H1 (cell line): ENCODE data around the gene SYTL2. TPM values are rescaled to one million over a fixed set of nuclear protein-coding genes. Genes with fewer than 3 reads are reported as not detected.
"Not testable (repeated sequence)": the region's sequence is repeated elsewhere in the genome, so short reads cannot be mapped to it uniquely, and the experiment has no call there.

ENCODE experiments used
- CTCF ChIA-PET: fragments of 300-600 bp; sonication (Branson Sonifier 250); formaldehyde crosslinking; loops from one replicate; lab custom pipeline; 2021; ENCODE audit not compliant: partially characterized antibody; lab: Charles Lee
- POLR2A ChIA-PET: fragments of 300-600 bp; sonication (Branson Sonifier 250); formaldehyde crosslinking; loops from one replicate; lab custom pipeline; 2021; ENCODE audit warnings: inconsistent platforms; ENCODE audit not compliant: partially characterized antibody; lab: Charles Lee
- DNase-seq, 2 experiments: peaks; one replicate each; pipeline versions ENCODE4 v3.0.0 to v3.0.0-alpha.2; 2010 to 2022; ENCODE audit warnings: low spot score in 2 of 2, low read depth in 1 of 2, mixed read lengths in 1 of 2
- FAIRE-seq: peaks from 2 replicates; lab custom pipeline; 2011; peaks lifted over from hg19 to GRCh38; lab: Jason Lieb, UNC
- H2AFZ ChIP-seq: 2 replicates; pipeline ENCODE4 v1.8.1; 2012; ENCODE audit warnings: low read length, inconsistent platforms
- H2AK5ac ChIP-seq: 2 replicates; pipeline ENCODE4 v1.6.1; 2013; ENCODE audit warnings: low read depth, low read length
- H2BK120ac ChIP-seq: replicated peaks from 2 replicates; pipeline ENCODE3; 2013; ENCODE audit warnings: low read depth, low read length, inconsistent platforms
- H2BK12ac ChIP-seq: 2 replicates; pipeline ENCODE4 v1.6.1; 2013; ENCODE audit warnings: low read depth, low read length
- H2BK15ac ChIP-seq: 2 replicates; pipeline ENCODE4 v1.6.1; 2013; ENCODE audit warnings: low read length
- H2BK20ac ChIP-seq: 2 replicates; pipeline ENCODE4 v1.6.1; 2013; ENCODE audit warnings: low read length
- H2BK5ac ChIP-seq: 2 replicates; pipeline ENCODE4 v1.6.1; 2013; ENCODE audit warnings: low read depth, low read length
- H3K14ac ChIP-seq: 2 replicates; pipeline ENCODE4 v1.6.1; 2013; ENCODE audit warnings: inconsistent platforms; ENCODE audit not compliant: insufficient read length
- H3K18ac ChIP-seq: 2 replicates; pipeline ENCODE4 v1.6.1; 2013; ENCODE audit warnings: low read length; ENCODE audit errors: extremely low read depth
- H3K23ac ChIP-seq: 2 replicates; pipeline ENCODE4 v1.6.1; 2013; ENCODE audit warnings: inconsistent platforms; ENCODE audit not compliant: insufficient read length
- H3K23me2 ChIP-seq: 2 replicates; pipeline ENCODE4 v1.6.1; 2013; ENCODE audit warnings: low read depth, low read length
- H3K27ac ChIP-seq: 2 replicates; pipeline ENCODE4 v1.6.1; 2011; ENCODE audit warnings: low read depth, low read length, inconsistent platforms
- H3K27me3 ChIP-seq, 4 experiments: replicated peaks in 1 of 4; 1 replicate in 1 of 4; 2 replicates in 3 of 4; pipeline versions ENCODE4 v1.6.1 to v1.8.1; 2011 to 2013; ENCODE audit warnings: low read length in 3 of 4, mild to moderate bottlenecking in 3 of 4, inconsistent platforms in 2 of 4, mixed read lengths in 2 of 4, moderate library complexity in 1 of 4; ENCODE audit not compliant: control insufficient read depth in 3 of 4, insufficient read depth in 3 of 4; ENCODE audit errors: extremely low read depth in 1 of 4
- H3K36me3 ChIP-seq, 4 experiments: 2 replicates each; pipeline versions ENCODE4 v1.6.1 to v1.8.1; 2011 to 2013; ENCODE audit warnings: mild to moderate bottlenecking in 4 of 4, low read length in 3 of 4, moderate library complexity in 2 of 4, control low read depth in 1 of 4, inconsistent platforms in 1 of 4; ENCODE audit not compliant: insufficient read depth in 4 of 4, control insufficient read depth in 2 of 4
- H3K4ac ChIP-seq: replicated peaks from 2 replicates; pipeline ENCODE3; 2013; ENCODE audit warnings: low read length, low read depth, mixed read lengths, inconsistent platforms; ENCODE audit not compliant: insufficient read length
- H3K4me1 ChIP-seq, 4 experiments: replicated peaks in 1 of 4; 1 replicate in 1 of 4; 2 replicates in 3 of 4; pipeline versions ENCODE4 v1.6.1 to v1.8.1; 2011 to 2013; ENCODE audit warnings: low read length in 3 of 4, inconsistent platforms in 2 of 4, mixed read lengths in 1 of 4; ENCODE audit not compliant: insufficient read depth in 4 of 4, control insufficient read depth in 3 of 4
- H3K4me2 ChIP-seq, 2 experiments: 2 replicates each; pipeline versions ENCODE4 v1.6.1 to v1.8.1; 2011 to 2013; ENCODE audit warnings: low read depth in 2 of 2, low read length in 2 of 2, control low read depth in 1 of 2, inconsistent platforms in 1 of 2, mild to moderate bottlenecking in 1 of 2; ENCODE audit not compliant: insufficient read depth in 1 of 2
- H3K4me3 ChIP-seq, 4 experiments: fragments of 200-600, 300-600 bp in 1 of 4; sonication (generic), shearing (Covaris generic), sonication (Bioruptor Twin) in 1 of 4; 2 replicates each; pipeline versions ENCODE4 v1.5.1 to v1.8.1; 2011 to 2016; ENCODE audit warnings: low read length in 4 of 4, low read depth in 3 of 4, control low read depth in 2 of 4, inconsistent platforms in 2 of 4, mild to moderate bottlenecking in 2 of 4, mixed read lengths in 1 of 4, moderate library complexity in 1 of 4; ENCODE audit not compliant: insufficient read depth in 2 of 4; ENCODE audit errors: extremely low read depth in 1 of 4
- H3K56ac ChIP-seq: replicated peaks from 2 replicates; pipeline ENCODE3; 2013; ENCODE audit warnings: low read depth, mild to moderate bottlenecking, mixed read lengths, low read length, inconsistent platforms; ENCODE audit not compliant: insufficient read length
- H3K79me1 ChIP-seq: 2 replicates; pipeline ENCODE4 v1.6.1; 2013; ENCODE audit warnings: low read depth, low read length, control low read depth
- H3K79me2 ChIP-seq, 2 experiments: 2 replicates each; pipeline versions ENCODE4 v1.6.1 to v1.8.1; 2012 to 2013; ENCODE audit warnings: low read length in 2 of 2, mild to moderate bottlenecking in 2 of 2, inconsistent platforms in 1 of 2; ENCODE audit not compliant: insufficient read depth in 2 of 2, control insufficient read depth in 1 of 2
- H3K9ac ChIP-seq, 4 experiments: replicated peaks in 1 of 4; 1 replicate in 1 of 4; 2 replicates in 3 of 4; pipeline versions ENCODE4 v1.6.1 to v1.8.1; 2011 to 2013; ENCODE audit warnings: low read depth in 3 of 4, low read length in 3 of 4, control low read depth in 2 of 4, mild to moderate bottlenecking in 2 of 4, moderate library complexity in 2 of 4, inconsistent platforms in 1 of 4; ENCODE audit errors: extremely low read depth in 1 of 4
- H3K9me3 ChIP-seq, 2 experiments: 2 replicates each; pipeline versions ENCODE4 v1.6.1 to v1.8.1; 2012 to 2013; ENCODE audit warnings: mild to moderate bottlenecking in 2 of 2, moderate library complexity in 2 of 2, control low read depth in 1 of 2, inconsistent platforms in 1 of 2, low read depth in 1 of 2, low read length in 1 of 2, mixed read lengths in 1 of 2; ENCODE audit not compliant: insufficient read depth in 2 of 2
- H4K20me1 ChIP-seq, 2 experiments: replicated peaks in 1 of 2; 2 replicates each; pipeline versions ENCODE3 to v1.8.1; 2011 to 2013; ENCODE audit warnings: inconsistent platforms in 2 of 2, low read length in 2 of 2, mild to moderate bottlenecking in 1 of 2; ENCODE audit not compliant: insufficient read depth in 2 of 2, control insufficient read depth in 1 of 2
- H4K5ac ChIP-seq: 2 replicates; pipeline ENCODE4 v1.6.1; 2013; ENCODE audit warnings: low read length, low read depth, mixed read lengths, inconsistent platforms; ENCODE audit not compliant: insufficient read length
- H4K8ac ChIP-seq: 2 replicates; pipeline ENCODE4 v1.8.0; 2013; ENCODE audit warnings: mild to moderate bottlenecking, moderate library complexity, low read length, inconsistent platforms; ENCODE audit not compliant: insufficient read depth; ENCODE audit errors: extremely low read depth
- H4K91ac ChIP-seq: replicated peaks from 2 replicates; pipeline ENCODE3; 2013; ENCODE audit warnings: low read length, mixed read lengths, inconsistent platforms; ENCODE audit not compliant: insufficient read length
- KDM4A ChIP-seq: IDR thresholded peaks from one replicate; pipeline ENCODE4 v1.7.1; 2012; ENCODE audit warnings: low read depth, mild to moderate bottlenecking, moderate library complexity, low read length, inconsistent platforms; ENCODE audit not compliant: severe bottlenecking
- POLR2AphosphoS5 ChIP-seq: IDR thresholded peaks from 2 replicates; pipeline ENCODE4 v1.6.1; 2011; ENCODE audit warnings: low read depth, low read length
- WGBS, 2 experiments: shearing (Covaris generic) in 1 of 2; methylation state at CpG; one replicate each; pipeline versions ENCODE4 v1.1.6 to v1.1.7; 2013 to 2015; ENCODE audit warnings: low lambda C conversion rate in 2 of 2, mixed read lengths in 2 of 2, inconsistent platforms in 1 of 2, low coverage in 1 of 2, missing lambda C conversion rate in 1 of 2; ENCODE audit not compliant: insufficient replicate concordance in 2 of 2, insufficient coverage in 1 of 2, insufficient read length in 1 of 2; ENCODE audit errors: extremely low coverage in 1 of 2, missing lambda C conversion rate in 1 of 2; 5-methylcytosine and 5-hydroxymethylcytosine counted together
- polyA plus RNA-seq, 7 experiments: library from polyadenylated mRNA; depleted of rRNA in 3 of 7; stranded (reverse) in 5 of 7; unstranded in 2 of 7; fragments of >200 nt in 5 of 7; fragments of 200-250 nt in 2 of 7; gene quantifications; 1 replicate in 5 of 7; 2 replicates in 1 of 7; 4 replicates in 1 of 7; pipeline versions ENCODE4 v1.2.1 to v1.2.3, GENCODE V29; 2011 to 2013; ENCODE audit warnings: missing spikeins in 2 of 7, mixed read lengths in 2 of 7
- total RNA-seq: library from RNA; stranded (reverse); fragmentation: NEBNext Ultra II Directional; extraction: Animal tissue kit (Norgen Biotek cat#: 25700); gene quantifications from 2 replicates; pipeline ENCODE4 v1.2.1, GENCODE V29; 2021

The SYTL2 gene
- total and polyA plus RNA-seq, 2 of the 8 experiments (the other 6 are each of a cell fraction or from before 2014, with no cell fraction given): 1.3 to 9.1 TPM

- no peak for TF ChIP-seq POLR2AphosphoS5
- TF ChIP-seq KDM4A: no peak
Measured at GRCh38 chr11:85656777-85657176, 154.2 kb downstream of the SYTL2 start (continued).

- H3K4me2 ChIP-seq, H2BK12ac ChIP-seq, H4K5ac ChIP-seq, H2BK120ac ChIP-seq, H3K14ac ChIP-seq, H2AK5ac ChIP-seq, H3K27ac ChIP-seq, H2BK5ac ChIP-seq, H3K23ac ChIP-seq, H4K8ac ChIP-seq, H3K56ac ChIP-seq, H2AFZ ChIP-seq, H3K9ac ChIP-seq, H4K20me1 ChIP-seq, FAIRE-seq, H3K18ac ChIP-seq, H3K23me2 ChIP-seq, DNase-seq, H3K27me3 ChIP-seq, H3K79me1 ChIP-seq, H2BK15ac ChIP-seq, H3K9me3 ChIP-seq, H3K4ac ChIP-seq, H2BK20ac ChIP-seq, H3K4me1 ChIP-seq, H4K91ac ChIP-seq, H3K4me3 ChIP-seq: not testable (repeated sequence)
- peaks cover 0 to 29% of the 10 kb centered on the region in 2 experiments; a peak in 3 of 4 replicates for H3K79me2 ChIP-seq
- 84% methylated on average over 4 of the region's 4 CpGs; no CpG with 5 or more reads in 1 of the 2 experiments for WGBS, 2 experiments
- peaks cover 0 to 42% (median 16%) of the 10 kb centered on the region in 4 experiments; a peak in 5 of 8 replicates for H3K36me3 ChIP-seq
- ChIA-PET CTCF (interaction anchor here (0.9 to 1.0 kb wide), 2 partner anchors 9 to 201 kb away, joined by 3 read pairs; partner anchors contain the start of gene CCDC83), POLR2A (interaction anchor here (0.7 to 4.9 kb wide), 4 partner anchors 9 to 26 kb away, joined by 3 to 42 read pairs (median 4); partner anchors contain the start of genes CREBZF and TMEM126B)
Measured at GRCh38 chr11:85654343-85654742, 156.6 kb downstream of the SYTL2 start.
